Measurements from ENCODE around the gene TNNT3.

The TNNT3 gene

DNA sequence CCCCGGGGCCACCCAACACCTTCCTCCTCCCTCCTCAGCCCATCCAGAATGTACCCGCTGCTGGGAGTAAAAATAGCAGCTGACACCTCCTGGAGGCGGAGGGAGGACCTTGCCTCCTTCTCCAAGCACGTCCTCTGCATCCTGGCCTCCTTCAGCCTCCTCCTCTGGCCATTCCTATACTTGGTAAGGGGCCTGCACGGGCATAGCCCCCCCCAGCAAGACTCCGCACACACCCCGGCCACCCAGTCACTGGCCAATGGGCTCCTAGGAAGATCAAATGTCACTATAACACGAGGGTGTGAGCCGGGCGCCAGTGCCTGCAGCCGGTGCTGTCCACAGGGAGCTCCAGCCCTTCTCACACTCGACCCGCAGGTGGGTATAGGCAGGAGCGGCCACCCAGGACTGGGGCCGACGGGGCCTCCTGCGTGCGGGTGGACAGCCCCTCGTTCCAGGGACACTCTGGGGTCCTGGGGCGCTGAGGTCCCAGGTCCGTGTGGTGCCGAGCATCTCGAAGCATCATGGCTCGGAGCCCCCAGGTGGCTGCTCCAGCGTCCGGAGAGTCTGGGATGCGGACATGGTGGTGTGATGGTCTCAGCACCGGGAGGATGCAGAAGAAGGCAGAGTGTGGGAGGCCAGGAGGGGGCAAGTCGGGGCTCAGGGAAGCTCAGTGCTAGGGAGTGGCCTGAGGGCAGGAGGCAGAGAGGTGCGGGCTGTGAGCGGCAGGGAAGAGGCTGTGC is at the start of gene TNNT3:
TSS of gene TNNT3 (plus strand) at position 313 of the 737 bp plus-strand sequence. CDS start 3,172 bp downstream, outside the sequence.
- no peaks in the 10 kb centered on the region for H3K27me3 ChIP-seq (ENCODE audit: insufficient read depth, poor library complexity, severe bottlenecking)
- H3K27ac ChIP-seq (ENCODE audit: poor library complexity, severe bottlenecking): no peak within 1 kb of the TSS
- DNase-seq (ENCODE audit: low spot score): peak; percentile 51
- TF ChIP-seq, protein P1, sequence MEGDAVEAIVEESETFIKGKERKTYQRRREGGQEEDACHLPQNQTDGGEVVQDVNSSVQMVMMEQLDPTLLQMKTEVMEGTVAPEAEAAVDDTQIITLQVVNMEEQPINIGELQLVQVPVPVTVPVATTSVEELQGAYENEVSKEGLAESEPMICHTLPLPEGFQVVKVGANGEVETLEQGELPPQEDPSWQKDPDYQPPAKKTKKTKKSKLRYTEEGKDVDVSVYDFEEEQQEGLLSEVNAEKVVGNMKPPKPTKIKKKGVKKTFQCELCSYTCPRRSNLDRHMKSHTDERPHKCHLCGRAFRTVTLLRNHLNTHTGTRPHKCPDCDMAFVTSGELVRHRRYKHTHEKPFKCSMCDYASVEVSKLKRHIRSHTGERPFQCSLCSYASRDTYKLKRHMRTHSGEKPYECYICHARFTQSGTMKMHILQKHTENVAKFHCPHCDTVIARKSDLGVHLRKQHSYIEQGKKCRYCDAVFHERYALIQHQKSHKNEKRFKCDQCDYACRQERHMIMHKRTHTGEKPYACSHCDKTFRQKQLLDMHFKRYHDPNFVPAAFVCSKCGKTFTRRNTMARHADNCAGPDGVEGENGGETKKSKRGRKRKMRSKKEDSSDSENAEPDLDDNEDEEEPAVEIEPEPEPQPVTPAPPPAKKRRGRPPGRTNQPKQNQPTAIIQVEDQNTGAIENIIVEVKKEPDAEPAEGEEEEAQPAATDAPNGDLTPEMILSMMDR (IDR thresholded peaks at IDR 0.05; ENCODE audit: poor library complexity, severe bottlenecking): no peak
- no peak for ATAC-seq (ENCODE audit: low read depth)
- H3K4me1 ChIP-seq (ENCODE audit: insufficient read depth, poor library complexity, severe bottlenecking): peaks cover 3% of the 10 kb centered on the region
- H3K9me3 ChIP-seq (ENCODE audit: severe bottlenecking): no peaks in the 10 kb centered on the region
- H3K36me3 ChIP-seq (ENCODE audit: low read depth): no peaks in the 10 kb centered on the region
- H3K4me3 ChIP-seq (ENCODE audit: severe bottlenecking): no peak within 1 kb of the TSS

DNA sequence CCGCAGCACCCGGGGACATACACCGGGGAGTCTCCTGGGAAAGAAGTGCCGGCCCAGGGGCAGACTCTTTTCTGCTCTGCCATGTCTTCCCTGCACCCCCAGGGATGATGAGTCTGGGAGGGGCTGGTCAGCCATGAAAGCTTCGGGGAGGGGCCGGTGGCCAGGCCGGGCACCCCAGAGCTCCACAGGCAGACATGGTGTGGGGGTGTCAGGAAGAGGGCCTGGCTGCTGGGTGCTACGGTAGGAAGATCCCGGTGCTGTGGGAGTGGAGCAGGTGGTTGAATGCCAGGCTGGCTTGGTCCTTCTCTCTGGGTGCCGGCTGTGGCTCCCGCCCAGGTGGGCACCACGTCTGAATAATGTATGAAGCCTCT is 49.2 kb upstream of the TNNT3 start:
- Histone ChIP-seq H3K36me3 (ENCODE audit: low read depth) (no peaks in the 10 kb centered on the region), H3K4me1 (ENCODE audit: insufficient read depth, poor library complexity, severe bottlenecking) (peaks cover 10% of the 10 kb centered on the region)
- no peak for DNase-seq (ENCODE audit: low spot score)

DNA sequence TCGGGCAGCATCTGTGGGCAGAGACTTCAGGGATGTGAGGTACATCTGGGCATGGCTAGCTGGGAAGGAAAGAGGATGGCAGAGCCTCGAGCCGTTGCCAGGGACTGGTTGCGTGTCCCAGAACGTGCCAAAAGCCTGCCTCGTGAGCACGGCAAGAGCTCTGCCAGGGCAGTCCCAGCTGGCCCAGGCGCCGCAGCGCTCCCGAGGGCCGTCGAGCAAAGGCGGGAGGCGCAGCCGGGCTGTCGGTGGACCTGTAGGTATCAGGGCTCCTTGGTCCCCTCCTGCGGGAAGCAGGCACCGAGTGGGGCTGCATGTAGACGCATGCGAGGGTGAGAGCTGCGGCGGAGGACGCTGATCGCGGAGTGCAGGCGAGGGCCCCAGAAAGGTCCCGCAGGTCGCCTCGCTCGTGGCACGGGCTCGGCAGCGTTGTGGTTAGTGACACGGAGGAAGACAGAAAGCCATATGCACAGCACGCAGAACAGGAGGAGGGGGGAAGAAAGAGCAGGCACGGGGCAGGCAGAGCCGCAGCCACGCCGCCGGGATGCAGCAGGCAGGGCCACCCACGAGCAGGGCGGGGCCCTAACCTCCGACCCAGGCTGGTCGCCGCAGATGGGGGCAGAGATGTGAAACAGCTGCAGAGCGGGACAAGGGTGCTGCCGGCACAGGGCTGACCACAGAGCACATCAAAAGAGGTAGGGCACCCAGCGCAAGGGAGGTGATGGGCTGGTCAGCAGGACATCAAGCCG is 48.6 kb upstream of the TNNT3 start:
- H3K4me3 ChIP-seq (ENCODE audit: severe bottlenecking): no peak overlapping the region
- no peak overlapping the region for H3K27ac ChIP-seq (ENCODE audit: poor library complexity, severe bottlenecking)
- H3K9me3 ChIP-seq (ENCODE audit: severe bottlenecking): no peaks in the 10 kb centered on the region
- no peaks in the 10 kb centered on the region for H3K36me3 ChIP-seq (ENCODE audit: low read depth)
- H3K4me1 ChIP-seq (ENCODE audit: insufficient read depth, poor library complexity, severe bottlenecking): peaks cover 10% of the 10 kb centered on the region
- DNase-seq (ENCODE audit: low spot score) (no peak), ATAC-seq (ENCODE audit: low read depth) (no peak)
- TF ChIP-seq, protein P1 (IDR thresholded peaks at IDR 0.05; ENCODE audit: poor library complexity, severe bottlenecking): no peak
- H3K27me3 ChIP-seq (ENCODE audit: insufficient read depth, poor library complexity, severe bottlenecking): no peaks in the 10 kb centered on the region

More for the DNA sequence above, 49.2 kb upstream of the TNNT3 start:
- Histone ChIP-seq H3K27ac (ENCODE audit: poor library complexity, severe bottlenecking) (no peak overlapping the region), H3K9me3 (ENCODE audit: severe bottlenecking) (no peaks in the 10 kb centered on the region), H3K27me3 (ENCODE audit: insufficient read depth, poor library complexity, severe bottlenecking) (no peaks in the 10 kb centered on the region), H3K4me3 (ENCODE audit: severe bottlenecking) (no peak overlapping the region)
- TF ChIP-seq, protein P1 (IDR thresholded peaks at IDR 0.05; ENCODE audit: poor library complexity, severe bottlenecking): no peak
- ATAC-seq (ENCODE audit: low read depth): no peak

DNA sequence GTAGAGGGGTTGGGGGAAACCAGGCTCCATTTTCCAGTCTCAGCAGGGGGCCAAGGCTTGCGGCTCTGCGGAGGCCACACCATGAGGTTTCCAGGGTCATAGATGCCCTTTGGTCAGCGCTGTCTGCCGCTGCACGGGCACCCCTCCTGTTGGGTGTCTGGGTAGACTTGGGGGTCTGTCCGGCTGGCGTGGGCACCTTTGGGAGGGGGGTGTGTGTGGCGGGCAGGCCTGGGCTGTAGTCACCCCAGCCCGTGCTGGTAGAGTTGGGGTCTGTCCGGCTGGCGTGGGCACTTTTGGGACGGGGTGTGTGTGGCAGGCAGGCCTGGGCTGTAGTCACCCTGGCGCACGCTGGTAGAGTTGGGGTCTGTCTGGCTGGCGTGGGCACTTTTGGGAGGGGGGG is 48.0 kb upstream of the TNNT3 start:
- Histone ChIP-seq H3K27ac (ENCODE audit: poor library complexity, severe bottlenecking) (no peak overlapping the region), H3K36me3 (ENCODE audit: low read depth) (no peaks in the 10 kb centered on the region), H3K4me3 (ENCODE audit: severe bottlenecking) (no peak overlapping the region), H3K27me3 (ENCODE audit: insufficient read depth, poor library complexity, severe bottlenecking) (no peaks in the 10 kb centered on the region), H3K9me3 (ENCODE audit: severe bottlenecking) (no peaks in the 10 kb centered on the region), H3K4me1 (ENCODE audit: insufficient read depth, poor library complexity, severe bottlenecking) (peaks cover 15% of the 10 kb centered on the region)
- DNase-seq (ENCODE audit: low spot score) (no peak), ATAC-seq (ENCODE audit: low read depth) (no peak)
- TF ChIP-seq, protein P1 (IDR thresholded peaks at IDR 0.05; ENCODE audit: poor library complexity, severe bottlenecking): no peak

All from RWPE2 (cell line).